Tongue (tissue), 2 donors: ENCODE data around the gene GAS2L1. TPM values are rescaled to one million over a fixed set of nuclear protein-coding genes. Genes with fewer than 3 reads are reported as not detected.
A peak's percentile ranks its signal among the peaks of the same experiment; 100 is the strongest.

ENCODE experiments used
- DNase-seq: peaks from one replicate; pipeline ENCODE4 v3.0.0-alpha.2; 2015
- total RNA-seq: library from RNA; depleted of rRNA; stranded (reverse); fragments of >200 nt; gene quantifications from one replicate; pipeline ENCODE4 v1.2.3, GENCODE V29; 2014

Gene GAS2L1
- 16.7 TPM for total RNA-seq

DNA sequence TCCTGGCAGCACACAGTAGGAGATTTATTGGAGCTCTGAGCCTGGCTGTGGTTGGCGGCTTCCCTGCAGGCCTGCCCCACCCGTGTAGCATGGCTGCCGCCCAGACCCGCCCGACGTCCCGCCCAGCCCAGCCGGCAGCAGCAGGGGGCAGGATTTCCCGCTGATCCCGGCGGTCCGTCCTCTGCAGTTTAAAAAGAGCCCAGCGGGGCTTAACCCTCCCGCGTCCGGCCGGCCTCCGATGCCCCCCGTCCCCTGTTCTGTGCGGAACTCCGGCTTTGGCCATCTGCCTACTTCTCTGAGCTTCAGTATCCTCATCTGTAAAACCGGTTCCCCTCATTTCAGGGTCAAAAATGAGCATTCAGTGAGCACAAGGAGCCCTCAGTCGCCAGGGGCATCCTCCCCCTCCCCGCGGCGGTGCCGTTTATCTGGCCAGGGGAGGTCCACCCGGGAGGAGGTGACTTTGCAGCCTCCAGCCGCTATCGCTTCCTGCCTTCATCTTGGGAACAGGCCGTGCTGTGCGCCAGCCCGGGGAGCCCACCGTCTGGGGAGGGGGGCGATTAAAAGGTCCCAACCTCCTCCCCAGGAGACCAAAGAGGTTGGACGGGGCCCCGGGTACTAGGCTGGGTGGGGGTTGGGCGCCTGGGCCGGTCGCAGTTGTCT lies at the start of gene GAS2L1:
Gene GAS2L1, plus strand, starts transcription at position 476 of the 660 bp plus-strand sequence. CDS start 1,456 bp downstream, outside the sequence.
- DNase-seq = peak; percentile 92

- no peak for DNase-seq
Observed at GRCh38 chr22:29257751-29258181, 48.7 kb upstream of the GAS2L1 start.

DNA sequence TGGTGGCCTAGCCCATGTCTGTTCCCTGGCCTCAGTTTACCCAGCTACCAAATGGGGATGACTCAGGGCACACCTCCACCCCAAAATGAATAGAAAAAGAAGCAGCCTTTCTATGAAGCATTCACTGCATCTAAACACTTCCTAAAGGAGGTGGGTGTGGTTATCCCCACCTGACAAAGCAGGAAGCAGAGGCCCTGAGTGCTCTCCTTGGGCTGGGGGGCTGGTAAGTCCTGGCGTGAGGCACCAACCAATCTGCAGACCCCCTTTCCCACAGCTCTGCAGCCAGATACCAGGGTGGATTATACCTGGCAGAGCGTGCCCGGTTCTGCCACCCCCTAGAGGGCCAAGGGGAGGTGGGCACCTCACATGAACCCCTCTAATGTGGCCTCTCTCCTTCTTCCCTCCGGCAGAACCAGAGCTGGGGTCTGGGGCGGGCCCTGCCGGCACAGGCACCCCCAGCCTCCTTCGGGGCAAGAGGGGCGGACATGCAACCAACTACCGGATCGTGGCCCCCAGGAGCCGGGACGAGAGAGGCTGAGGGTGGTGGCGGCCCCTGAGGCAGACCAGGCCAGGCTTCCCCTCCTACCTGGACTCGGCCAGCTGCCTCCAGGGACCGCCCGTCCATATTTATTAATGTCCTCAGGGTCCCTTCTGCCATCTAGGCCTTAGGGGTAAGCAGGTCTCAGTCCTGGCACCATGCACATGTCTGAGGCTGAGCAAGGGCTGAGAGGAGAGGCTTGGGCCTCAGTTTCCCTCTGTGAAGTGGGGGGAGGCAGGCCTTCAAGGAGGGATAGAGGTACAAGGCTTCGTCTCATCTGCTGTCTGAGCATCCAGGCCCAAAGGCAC lies 47.8 kb upstream of the GAS2L1 start:
- DNase-seq = no peak

DNA sequence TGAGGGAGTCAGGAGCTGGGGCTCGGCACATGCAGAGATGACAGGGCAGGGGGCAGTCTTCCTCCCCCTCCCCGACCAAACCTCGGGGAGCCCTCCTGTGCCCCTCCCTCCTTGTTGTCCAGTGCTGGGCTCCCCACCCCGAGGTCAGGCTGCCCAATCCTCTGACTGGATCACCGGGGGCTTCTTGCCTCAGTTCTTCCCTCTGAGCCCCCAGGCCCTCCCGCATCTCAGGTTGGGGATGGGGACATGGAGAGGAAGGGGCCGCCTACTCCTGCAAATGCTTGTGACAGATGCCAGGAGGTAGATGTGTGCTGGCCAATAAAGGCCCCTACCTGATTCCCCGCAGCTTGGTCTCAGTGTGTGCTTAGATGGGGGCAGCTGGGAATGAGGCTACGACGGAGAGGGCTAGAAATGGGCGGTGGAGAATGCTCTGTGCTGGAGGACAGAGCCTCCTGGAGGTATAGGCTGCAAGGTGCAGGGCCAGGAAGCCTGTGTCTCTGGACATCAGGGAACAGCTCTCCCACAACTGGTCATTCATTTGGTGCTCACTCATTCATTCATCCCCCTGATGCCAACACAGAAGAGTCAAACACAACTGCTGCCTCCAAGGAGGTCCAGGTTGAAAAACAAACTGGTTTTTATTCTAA lies 47.1 kb upstream of the GAS2L1 start:
- no peak for DNase-seq

DNA sequence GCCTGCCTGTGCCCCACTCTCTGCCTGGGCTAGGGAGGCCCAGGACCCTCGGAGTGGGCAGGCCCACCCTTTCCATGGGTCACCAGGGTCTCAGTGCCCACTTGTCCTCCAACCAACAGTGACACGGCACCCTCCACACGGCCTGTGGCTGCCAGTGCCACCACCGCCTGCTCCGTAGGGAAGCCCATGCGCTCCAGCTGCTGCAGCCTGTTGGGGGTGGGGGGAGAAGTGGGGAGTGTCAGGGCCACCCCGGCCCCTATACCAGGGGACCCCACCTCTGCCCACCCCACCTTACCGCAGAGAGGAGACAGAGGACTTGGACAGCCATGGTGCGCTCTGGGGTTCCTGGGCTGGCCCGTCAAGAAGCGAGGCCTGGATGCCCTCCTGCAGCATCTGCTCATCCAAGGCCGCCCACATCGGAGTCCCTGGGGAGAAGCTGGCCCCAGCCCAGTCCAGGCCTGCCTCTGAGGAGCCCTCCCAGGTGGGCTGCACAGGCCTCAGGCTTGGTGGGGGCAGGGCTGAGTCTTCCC lies 46.4 kb upstream of the GAS2L1 start:
- DNase-seq = no peak

DNA sequence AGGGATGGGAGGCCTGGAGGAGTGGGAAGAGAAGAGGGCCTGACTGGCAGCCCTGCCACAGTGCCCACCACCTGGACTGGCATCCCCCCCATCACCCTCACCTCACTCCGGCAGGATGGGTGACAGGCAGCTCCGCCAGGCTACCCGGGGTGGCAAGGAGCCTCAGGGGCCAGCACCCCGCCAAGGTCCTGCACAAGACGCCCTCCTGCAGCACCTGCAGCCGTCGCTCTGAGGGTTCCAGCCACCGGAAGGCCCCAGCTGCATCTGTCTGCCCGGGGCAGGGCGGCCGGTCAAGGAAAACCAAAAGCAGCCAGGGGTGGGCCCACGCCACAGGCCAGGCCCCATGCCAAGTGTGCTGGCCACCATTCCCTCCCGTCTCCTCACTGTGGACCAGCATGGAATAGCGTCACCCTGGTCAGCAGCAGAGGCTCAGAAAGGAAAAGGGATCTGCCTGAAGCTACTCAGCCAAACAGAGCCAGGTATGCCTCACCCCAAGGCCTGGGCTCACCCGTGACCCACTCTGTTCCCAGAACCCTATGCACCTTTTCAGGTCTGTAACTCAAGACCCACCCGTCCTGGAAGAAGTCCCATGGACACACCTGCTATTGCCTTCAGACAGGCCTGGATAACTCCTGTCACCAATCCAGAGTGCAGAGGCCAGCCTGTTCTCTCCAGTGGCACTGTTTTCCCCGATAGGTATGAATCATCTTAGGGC lies 45.7 kb upstream of the GAS2L1 start:
- no peak for DNase-seq

GRCh38 chr22:29263791-29264276 lies 42.6 kb upstream of the GAS2L1 start:
- no peak for DNase-seq

- no peak for DNase-seq
Observed at GRCh38 chr22:29265305-29265704, 41.1 kb upstream of the GAS2L1 start.

- DNase-seq = no peak
Observed at GRCh38 chr22:29265929-29266328, 40.5 kb upstream of the GAS2L1 start.

- DNase-seq = no peak
Observed at GRCh38 chr22:29266564-29267461, 39.6 kb upstream of the GAS2L1 start.

DNA sequence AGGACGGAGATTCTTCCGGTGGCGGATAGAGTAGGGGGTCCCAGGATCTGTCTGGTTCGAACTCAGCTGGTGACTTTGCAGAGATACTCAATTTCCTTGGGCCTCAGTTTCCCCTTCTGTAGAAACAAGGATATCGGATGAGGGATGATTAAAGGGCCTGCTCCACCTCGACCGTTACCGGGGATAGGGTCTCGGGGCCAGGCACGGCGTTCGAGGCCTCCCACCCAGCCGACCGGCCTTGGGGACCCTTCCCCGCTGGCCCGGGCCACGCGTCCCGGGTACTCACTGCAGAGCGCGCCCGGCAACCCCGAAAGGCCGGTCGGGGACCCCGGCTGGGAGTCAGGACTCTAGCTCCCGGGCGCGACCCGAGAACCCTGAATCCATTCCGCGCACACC lies 39.0 kb upstream of the GAS2L1 start:
- no peak for DNase-seq

DNA sequence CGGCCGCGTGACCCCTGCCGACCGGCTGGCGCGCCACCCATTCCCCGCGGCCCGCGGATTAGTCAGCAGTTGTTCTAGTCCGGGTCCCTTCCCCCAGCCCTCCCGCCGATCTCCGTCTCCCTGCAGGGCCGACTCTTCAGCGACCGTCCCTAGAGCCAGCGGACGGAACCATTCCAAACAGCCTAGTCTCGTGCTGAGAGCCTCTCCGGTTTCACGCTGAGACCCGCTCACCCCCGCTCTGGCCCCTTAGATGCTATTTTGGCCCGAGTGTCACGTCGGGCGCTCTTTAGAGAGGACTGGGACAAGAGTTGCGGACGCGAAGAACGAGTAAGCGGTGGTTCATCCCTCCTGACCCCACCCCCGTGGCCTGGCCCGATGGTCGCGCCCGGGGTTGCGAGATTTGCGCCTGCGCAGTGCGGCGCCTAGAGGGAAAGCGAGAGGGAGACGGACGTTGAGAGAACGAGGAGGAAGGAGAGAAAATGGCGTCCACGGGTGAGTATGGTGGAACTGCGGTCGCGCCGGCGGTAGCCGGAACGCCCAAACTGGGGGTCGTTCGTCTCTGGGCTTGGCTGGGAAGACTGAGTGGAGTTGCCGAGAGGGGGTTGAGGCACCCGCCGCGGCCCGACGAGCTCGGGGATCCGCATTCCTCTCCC lies 38.5 kb upstream of the GAS2L1 start, which contains the start of the genes EWSR1 and RHBDD3:
Gene EWSR1, plus strand, starts transcription at position 411 of the 653 bp plus-strand sequence. Its CDS starts 69 bp downstream, at position 480.
Gene RHBDD3, minus strand, starts transcription at position 124 of the 653 bp plus-strand sequence. CDS start 2,355 bp downstream, outside the sequence.
- DNase-seq = peak; percentile 98

GRCh38 chr22:29268511-29269229 lies 37.8 kb upstream of the GAS2L1 start:
- DNase-seq = peak; percentile 85

GRCh38 chr22:29269230-29269604 lies 37.2 kb upstream of the GAS2L1 start:
- DNase-seq = peak; percentile 26

DNA sequence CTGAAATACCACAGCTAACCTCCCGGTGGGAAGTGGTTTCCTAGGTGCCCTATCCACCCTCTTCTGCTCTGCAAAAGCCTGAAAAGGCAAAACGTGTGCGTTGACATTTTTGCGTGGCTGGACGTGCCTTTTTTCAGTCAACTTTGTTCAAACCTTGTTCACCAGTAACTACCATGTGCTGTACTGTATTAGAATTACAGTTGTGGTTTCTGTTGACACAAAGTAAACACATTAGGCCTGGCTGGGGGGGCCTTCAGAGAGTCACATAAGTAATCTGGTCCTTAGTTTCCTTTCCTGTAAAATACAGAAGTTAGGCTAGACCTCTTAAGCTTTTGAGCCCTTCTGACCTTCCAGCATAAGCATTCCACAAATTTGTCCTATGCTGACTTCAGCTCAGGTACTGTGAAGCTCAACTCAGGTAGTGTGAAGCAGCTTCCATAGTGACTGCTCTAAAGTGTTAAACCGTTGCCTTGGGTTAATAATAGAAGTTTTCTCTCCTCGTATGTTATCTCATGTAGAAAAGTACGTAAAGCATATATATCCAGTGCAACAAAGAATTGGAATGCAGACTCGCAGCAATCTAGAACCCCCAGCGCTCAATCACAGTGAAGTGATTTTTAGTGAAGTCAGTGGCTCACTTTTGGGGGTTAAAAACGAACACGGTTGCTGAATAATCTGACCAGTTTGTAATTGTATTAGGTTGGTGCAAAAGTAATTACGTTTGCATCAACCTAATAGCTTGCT lies 36.5 kb upstream of the GAS2L1 start:
- no peak for DNase-seq

DNA sequence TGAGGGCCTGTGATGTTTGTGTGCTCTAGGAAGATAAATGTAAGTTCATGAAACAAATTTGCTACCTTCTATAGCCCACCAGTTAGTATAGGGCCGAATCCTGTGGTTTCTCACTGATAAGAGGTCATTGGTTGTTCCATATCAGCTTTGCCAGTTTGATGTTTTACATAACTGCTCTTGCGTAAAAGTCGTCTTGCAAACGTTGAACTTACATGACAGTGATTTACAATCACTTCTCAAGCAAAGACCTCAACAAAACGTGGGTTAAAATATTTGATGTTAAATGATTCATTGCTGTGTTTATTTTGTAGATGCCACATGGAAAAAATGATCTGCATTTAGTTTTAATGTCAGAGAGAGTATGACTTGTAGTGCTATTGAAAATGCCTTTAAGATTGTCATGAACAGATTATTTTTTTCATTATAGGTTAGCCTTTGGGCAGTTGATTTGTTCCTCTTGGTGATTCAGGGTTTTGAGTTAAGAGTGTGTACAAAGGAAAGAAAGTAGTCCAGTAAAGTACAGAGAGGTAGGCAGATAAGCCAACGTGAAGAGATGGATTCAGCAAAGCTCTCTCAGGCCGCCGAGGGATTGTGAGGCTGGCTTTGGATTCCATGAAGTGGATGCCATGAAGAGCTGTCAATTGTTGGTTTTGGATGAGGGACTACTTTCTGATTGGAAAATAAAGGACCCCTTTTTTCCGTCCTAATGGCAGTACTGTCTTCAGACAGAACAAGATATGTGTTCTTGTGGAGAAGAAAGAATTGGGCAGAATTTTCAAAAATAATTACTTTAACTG lies 35.8 kb upstream of the GAS2L1 start:
- DNase-seq = no peak

- no peak for DNase-seq
Observed at GRCh38 chr22:29272624-29273023, 33.8 kb upstream of the GAS2L1 start.

DNA sequence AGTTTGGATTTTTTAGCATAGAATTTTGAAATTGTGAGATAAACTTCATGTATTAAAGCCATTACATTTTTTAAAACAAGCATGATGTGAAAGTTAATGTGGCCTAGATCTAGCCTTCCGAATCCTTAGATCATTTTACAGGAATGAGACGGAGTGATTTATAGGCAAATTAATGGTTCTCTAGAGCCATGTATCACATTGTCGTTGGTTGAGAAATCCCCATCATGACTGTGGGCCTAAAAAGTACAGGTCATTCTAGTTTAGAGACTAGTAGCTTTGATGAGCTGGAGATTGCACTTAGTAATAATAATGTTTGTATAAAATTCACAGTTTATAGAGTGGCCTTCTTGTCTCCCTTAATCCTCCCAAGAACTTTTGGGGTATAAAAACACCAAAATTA lies 31.3 kb upstream of the GAS2L1 start:
- no peak for DNase-seq
